ENCODE measurements around the gene ZNF223.

Gene ZNF223

GRCh38 chr19:44109458-44109857 is 57.6 kb downstream of the ZNF223 start:
- no peak for ATAC-seq (replicated peaks)
- Mint-ChIP-seq H3K27me3 (no peaks in the 10 kb centered on the region), H3K4me1 (peaks cover 5 to 14% of the 10 kb centered on the region in 2 donors), H3K36me3 (peaks cover 42 to 62% of the 10 kb centered on the region in 2 donors), H3K4me3 (no peak overlapping the region), H3K27ac (no peak overlapping the region), H3K9me3 (peaks cover 32 to 33% of the 10 kb centered on the region in 2 donors)
- DNase-seq: no peak

- Mint-ChIP-seq H3K4me1 (peaks cover 8 to 17% of the 10 kb centered on the region in 2 donors), H3K9me3 (peaks cover 24 to 27% of the 10 kb centered on the region in 2 donors), H3K27me3 (no peaks in the 10 kb centered on the region), H3K27ac (peak overlapping the region; percentile 38), H3K4me3 (peak overlapping the region; percentile 62 to 76), H3K36me3 (peaks cover 28 to 53% of the 10 kb centered on the region in 2 donors)
- peak; percentile 10 for DNase-seq
- no peak for ATAC-seq (replicated peaks)
Observed at GRCh38 chr19:44111910-44112463, 60.2 kb downstream of the ZNF223 start.

- peaks cover 24 to 51% of the 10 kb centered on the region in 2 donors for H3K36me3 Mint-ChIP-seq
- H3K9me3 Mint-ChIP-seq: peaks cover 18 to 19% of the 10 kb centered on the region in 2 donors
- ATAC-seq (replicated peaks) (no peak), DNase-seq (no peak)
- peaks cover 8 to 17% of the 10 kb centered on the region in 2 donors for H3K4me1 Mint-ChIP-seq
- H3K27ac Mint-ChIP-seq: peak overlapping the region; percentile 93
- peak overlapping the region; percentile 96 to 99 for H3K4me3 Mint-ChIP-seq
- no peaks in the 10 kb centered on the region for H3K27me3 Mint-ChIP-seq
Observed at GRCh38 chr19:44112802-44113137, 60.9 kb downstream of the ZNF223 start.

GRCh38 chr19:44113138-44113783 is 61.4 kb downstream of the ZNF223 start, which contains the start of gene ZNF225:
Gene ZNF225 (plus strand): TSS chr19:44113399. CDS start chr19:44115828, 2,429 bp downstream.
- DNase-seq: peak; percentile 90
- Mint-ChIP-seq H3K27me3 (no peaks in the 10 kb centered on the region), H3K27ac (peak within 1 kb of the TSS; percentile 93), H3K9me3 (peaks cover 14% of the 10 kb centered on the region in 2 donors), H3K4me1 (peaks cover 8 to 17% of the 10 kb centered on the region in 2 donors), H3K36me3 (peaks cover 19 to 50% of the 10 kb centered on the region in 2 donors), H3K4me3 (peak within 1 kb of the TSS; percentile 96 to 99)
- peak; percentile 94 to 96 for ATAC-seq (replicated peaks)

- ATAC-seq (replicated peaks): peak; percentile 41 to 44
- H3K27ac Mint-ChIP-seq: peak overlapping the region; percentile 93
- peaks cover 13% of the 10 kb centered on the region in 2 donors for H3K9me3 Mint-ChIP-seq
- H3K36me3 Mint-ChIP-seq: peaks cover 23 to 52% of the 10 kb centered on the region in 2 donors
- no peaks in the 10 kb centered on the region for H3K27me3 Mint-ChIP-seq
- H3K4me1 Mint-ChIP-seq: peaks cover 8 to 17% of the 10 kb centered on the region in 2 donors
- DNase-seq: no peak
- peak overlapping the region; percentile 96 to 99 for H3K4me3 Mint-ChIP-seq
Observed at GRCh38 chr19:44113784-44114390, 62.1 kb downstream of the ZNF223 start.

Data from stimulated activated naive B cell treated with anti-CD40 and anti-IgM and Interleukin-4, amounts not matched to agents 10 μg/mL and 1 μg/mL and 100 μg/mL, for 72 hours (primary cell).